ENCODE measurements around the gene ACTL9. TPM values are rescaled to one million over a fixed set of nuclear protein-coding genes. Genes with fewer than 3 reads are reported as not detected.

The ACTL9 gene
- total RNA-seq, 1 donor from 2014 or later: not detected

DNA sequence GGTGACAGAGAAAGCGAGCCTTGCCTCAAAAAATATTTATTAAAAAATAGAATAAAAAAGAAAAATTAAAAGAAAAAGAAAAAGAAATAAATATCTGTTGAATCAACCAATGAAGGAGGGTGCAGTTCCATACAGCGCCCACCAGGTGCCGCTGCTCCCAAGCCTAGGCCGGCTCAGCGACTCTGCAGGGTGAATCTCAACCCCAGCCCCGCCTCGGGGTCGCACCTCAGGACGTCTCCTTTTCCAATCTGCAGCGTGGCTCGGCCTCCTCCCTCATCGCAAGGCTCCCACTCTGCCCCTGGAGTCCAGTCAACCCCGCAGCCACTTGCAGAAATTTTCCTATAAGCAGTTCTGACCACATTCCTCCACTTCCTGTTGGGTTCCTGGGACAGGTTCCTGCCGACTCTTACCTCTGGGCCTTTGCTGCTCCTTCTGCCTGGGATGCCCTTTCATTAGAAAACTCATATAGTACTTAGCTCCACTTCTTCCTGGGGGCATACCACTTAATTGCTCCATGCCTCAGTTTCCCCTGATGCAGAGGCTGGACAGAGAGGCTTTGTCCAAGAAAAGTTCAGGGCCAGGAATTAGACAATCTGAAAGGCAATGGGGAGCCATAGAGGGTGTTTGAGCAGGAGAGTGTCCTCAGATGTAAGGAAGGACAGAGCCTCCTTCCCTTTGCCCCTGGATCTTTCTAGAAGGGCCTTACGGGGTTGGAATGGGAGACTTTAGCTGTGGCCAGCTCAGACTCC is 43.8 kb downstream of the ACTL9 start:
- H3K27ac ChIP-seq (ENCODE audit: low read depth, low read length): no peak overlapping the region
- no peak overlapping the region for H3K9ac ChIP-seq (ENCODE audit: low read depth in 1 of 3, low read length in 3 of 3)
- H3K27me3 ChIP-seq (ENCODE audit: control insufficient read depth in 3 of 3, insufficient read depth in 3 of 3, low read length in 3 of 3): peaks cover 0 to 9% (median 9%) of the 10 kb centered on the region in 3 donors
- H3K9me3 ChIP-seq (ENCODE audit: control insufficient read depth in 3 of 3, low read length in 3 of 3): no peaks in the 10 kb centered on the region
- no peaks in the 10 kb centered on the region for H3K36me3 ChIP-seq (ENCODE audit: control insufficient read depth in 3 of 3, insufficient read depth in 3 of 3, low read length in 3 of 3)
- peaks cover 0 to 2% (median 0%) of the 10 kb centered on the region in 3 donors for H3K4me1 ChIP-seq (ENCODE audit: control insufficient read depth in 3 of 3, insufficient read depth in 3 of 3, low read length in 3 of 3)
- peak overlapping the region in 2 of 3 donors; percentile 14 to 22 for H3K4me3 ChIP-seq (ENCODE audit: low read length in 3 of 3)

DNA sequence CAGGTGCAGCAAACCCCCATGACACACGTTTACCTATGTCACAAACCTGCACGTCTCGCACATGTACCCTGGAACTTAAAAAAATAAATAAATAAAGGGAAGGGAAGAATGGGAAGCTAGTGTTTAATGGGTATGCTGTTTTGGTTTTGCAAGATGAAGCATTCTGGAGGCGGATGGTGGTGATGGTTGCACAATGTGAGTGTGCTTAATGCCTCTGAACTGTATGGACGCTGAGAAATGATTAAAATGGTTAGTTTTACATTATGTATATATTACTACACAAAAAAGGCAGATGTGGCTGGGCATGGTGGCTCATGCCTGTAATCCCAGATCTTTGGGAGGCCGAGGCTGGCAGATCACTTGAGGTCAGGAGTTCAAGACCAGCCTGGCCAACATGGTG is 50.4 kb downstream of the ACTL9 start:
- Histone ChIP-seq H3K27ac (ENCODE audit: low read depth, low read length) (no peak overlapping the region), H3K9me3 (ENCODE audit: control insufficient read depth in 3 of 3, low read length in 3 of 3) (no peaks in the 10 kb centered on the region), H3K27me3 (ENCODE audit: control insufficient read depth in 3 of 3, insufficient read depth in 3 of 3, low read length in 3 of 3) (no peaks in the 10 kb centered on the region), H3K36me3 (ENCODE audit: control insufficient read depth in 3 of 3, insufficient read depth in 3 of 3, low read length in 3 of 3) (no peaks in the 10 kb centered on the region), H3K4me1 (ENCODE audit: control insufficient read depth in 3 of 3, insufficient read depth in 3 of 3, low read length in 3 of 3) (no peaks in the 10 kb centered on the region), H3K9ac (ENCODE audit: low read depth in 1 of 3, low read length in 3 of 3) (no peak overlapping the region), H3K4me3 (ENCODE audit: low read length in 3 of 3) (no peak overlapping the region)

Other genes starting within 250 kb of the ACTL9 start
- gene PRAM1, start 196.2 kb downstream of the ACTL9 start, total RNA-seq: 1.0 TPM
- 4.2 TPM for gene ZNF414, start 184.6 kb downstream of the ACTL9 start, total RNA-seq
- gene MYO1F, start 121.4 kb downstream of the ACTL9 start, total RNA-seq: 7.8 TPM
- 18.8 TPM for gene ADAMTS10, start 88.1 kb downstream of the ACTL9 start, total RNA-seq
- gene NFILZ, start 68.2 kb downstream of the ACTL9 start, total RNA-seq: not detected
- not detected for gene OR2Z1, start 22.8 kb upstream of the ACTL9 start, total RNA-seq
- 20.4 TPM for gene ZNF558, start 133.5 kb upstream of the ACTL9 start, total RNA-seq
- not detected for gene MBD3L1, start 133.6 kb upstream of the ACTL9 start, total RNA-seq

Measured in skeletal muscle tissue (tissue), 4 donors.